Right kidney (tissue), 1 donor: Measurements from ENCODE around the gene RNF151.

Experiments used
- DNase-seq: peaks from one replicate; pipeline ENCODE4 v3.0.0-alpha.2; 2016

RNF151 gene

GRCh38 chr16:1991588-1991947 lies 24.9 kb downstream of the RNF151 start:
- DNase-seq = no peak

DNA sequence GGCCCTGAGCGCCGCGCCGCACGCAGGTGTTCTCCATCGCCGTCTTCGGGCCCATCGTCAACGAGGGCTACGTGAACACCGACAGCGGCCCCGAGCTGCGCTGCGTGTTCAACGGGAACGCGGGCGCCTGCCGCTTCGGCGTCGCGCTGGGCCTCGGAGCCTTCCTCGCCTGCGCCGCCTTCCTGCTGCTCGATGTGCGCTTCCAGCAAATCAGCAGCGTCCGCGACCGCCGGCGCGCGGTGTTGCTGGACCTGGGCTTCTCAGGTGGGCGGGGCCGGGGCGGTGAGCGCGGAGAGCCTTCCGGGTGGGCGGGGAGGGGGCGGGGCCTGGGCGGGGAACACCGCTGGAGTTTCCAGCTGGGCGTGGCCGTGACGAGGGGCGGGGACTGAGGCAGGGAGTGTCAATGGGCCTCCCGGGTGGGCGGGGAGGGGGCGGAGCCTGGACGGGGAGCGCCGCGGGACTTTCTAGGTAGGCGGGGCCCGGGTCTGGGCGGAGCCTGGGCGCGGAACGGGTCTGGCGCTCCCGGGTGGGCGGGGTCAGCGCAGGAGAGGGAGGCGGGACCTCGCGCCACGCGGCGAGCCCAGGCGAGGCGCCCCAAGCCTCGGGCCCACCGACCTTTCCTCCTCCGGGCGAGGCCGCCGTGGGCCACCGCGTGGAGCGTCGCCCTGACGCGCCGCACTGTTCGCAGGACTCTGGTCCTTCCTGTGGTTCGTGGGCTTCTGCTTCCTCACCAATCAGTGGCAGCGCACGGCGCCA lies 25.5 kb downstream of the RNF151 start:
- DNase-seq = peak; percentile 78

DNA sequence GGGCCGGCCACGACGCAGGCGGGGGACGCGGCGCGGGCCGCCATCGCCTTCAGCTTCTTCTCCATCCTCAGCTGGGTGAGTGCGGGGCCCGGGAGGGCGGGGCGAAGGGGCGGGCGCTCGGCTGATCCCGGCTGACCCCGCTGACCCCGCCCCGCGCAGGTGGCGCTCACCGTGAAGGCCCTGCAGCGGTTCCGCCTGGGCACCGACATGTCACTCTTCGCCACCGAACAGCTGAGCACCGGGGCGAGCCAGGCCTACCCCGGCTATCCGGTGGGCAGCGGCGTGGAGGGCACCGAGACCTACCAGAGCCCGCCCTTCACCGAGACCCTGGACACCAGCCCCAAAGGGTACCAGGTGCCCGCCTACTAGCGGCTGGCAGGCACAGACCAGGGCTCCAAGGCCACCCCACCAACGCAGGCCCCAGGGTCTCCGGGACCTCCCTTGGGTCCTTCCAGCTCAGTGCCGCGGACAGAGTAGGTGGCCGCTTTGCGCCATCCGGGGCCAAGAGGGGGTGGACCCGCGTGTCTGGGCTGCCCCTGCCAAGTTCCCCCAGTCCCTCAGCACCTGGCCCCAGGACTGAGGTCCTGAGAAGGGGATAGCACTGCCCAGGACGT lies 26.2 kb downstream of the RNF151 start:
- DNase-seq = peak; percentile 35

DNA sequence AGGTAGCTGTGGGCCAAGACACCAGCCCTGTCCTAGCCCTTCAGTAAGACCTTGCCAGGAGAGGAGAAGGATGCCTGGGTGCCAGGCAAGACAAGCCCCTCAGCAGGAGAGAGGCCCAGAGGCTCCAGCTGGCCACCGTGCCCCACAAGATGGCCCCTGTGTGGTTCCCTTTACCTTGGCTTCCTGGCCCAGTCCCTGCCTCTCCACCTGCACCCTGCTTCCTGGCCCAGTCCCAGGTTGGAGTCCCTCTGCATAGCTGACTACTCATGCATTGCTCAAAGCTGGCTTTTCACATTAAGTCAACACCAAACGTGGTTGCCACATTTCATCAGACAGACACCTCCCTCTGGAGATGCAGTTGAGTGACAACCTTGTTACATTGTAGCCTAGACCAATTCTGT lies 27.1 kb downstream of the RNF151 start:
- peak; percentile 25 for DNase-seq

DNA sequence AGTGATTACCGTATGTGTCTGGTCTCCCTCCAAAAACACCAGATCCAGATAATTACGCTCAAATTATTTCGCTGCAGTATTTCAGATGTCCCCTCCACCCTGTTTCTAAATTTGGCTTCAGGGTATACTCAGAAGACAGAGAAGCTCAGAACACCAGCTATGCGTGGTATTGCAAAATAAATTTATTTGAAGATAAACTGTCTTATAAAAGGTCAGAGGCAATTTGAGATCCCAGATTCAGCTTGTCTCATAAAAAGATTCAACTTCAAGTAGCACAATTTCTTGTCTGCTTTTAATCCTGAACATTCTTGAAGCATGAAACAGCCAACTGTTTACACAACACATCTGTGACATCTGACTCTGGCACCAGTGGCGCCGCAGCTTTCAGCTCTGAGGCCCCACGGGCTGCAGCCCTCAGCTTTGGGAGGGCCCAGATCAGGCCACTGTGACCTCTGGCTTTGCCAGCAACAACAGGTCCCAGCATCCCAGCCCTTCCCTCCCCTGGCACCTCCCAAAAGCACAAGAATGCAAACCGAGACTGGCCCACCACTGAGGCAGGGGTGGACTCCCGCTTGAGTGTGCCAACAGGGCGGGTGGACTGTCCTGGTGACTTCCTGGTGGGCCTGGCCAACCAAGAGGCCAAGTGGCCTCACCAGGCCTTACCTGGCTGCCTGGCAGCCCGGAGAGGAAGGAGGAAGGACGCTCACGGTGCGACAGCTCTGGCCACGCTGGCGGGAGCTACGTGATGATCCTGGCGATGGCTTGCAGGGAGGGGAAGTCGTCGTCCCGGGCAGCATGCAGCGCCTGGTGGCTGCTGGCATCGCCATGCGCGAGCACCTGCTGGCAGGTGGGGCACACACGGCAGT lies 31.1 kb downstream of the RNF151 start:
- DNase-seq = no peak

DNA sequence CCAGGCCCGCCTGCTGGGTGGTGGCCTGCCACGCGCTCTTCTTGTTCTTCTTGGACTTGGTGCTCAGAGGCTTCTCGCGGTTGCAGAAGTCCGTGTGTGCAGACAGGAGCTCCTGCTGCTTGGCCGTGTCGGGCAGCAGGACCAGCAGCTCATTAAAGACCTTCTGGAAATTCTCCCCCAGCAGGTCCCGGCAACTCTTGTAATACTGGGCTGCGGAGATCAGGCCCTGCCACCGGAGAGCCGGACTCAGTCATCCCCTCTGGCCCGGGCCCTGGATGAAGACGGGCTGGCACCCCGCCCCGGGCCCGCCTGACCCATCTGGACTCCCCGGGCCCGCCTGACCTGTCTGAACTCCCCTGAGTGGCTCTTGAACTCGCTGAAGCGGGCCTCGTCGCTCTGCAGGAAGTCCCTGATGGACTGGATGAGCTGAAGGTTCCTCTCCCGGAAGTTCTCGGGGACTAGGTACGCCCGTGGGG lies 31.7 kb downstream of the RNF151 start:
- DNase-seq = no peak

DNA sequence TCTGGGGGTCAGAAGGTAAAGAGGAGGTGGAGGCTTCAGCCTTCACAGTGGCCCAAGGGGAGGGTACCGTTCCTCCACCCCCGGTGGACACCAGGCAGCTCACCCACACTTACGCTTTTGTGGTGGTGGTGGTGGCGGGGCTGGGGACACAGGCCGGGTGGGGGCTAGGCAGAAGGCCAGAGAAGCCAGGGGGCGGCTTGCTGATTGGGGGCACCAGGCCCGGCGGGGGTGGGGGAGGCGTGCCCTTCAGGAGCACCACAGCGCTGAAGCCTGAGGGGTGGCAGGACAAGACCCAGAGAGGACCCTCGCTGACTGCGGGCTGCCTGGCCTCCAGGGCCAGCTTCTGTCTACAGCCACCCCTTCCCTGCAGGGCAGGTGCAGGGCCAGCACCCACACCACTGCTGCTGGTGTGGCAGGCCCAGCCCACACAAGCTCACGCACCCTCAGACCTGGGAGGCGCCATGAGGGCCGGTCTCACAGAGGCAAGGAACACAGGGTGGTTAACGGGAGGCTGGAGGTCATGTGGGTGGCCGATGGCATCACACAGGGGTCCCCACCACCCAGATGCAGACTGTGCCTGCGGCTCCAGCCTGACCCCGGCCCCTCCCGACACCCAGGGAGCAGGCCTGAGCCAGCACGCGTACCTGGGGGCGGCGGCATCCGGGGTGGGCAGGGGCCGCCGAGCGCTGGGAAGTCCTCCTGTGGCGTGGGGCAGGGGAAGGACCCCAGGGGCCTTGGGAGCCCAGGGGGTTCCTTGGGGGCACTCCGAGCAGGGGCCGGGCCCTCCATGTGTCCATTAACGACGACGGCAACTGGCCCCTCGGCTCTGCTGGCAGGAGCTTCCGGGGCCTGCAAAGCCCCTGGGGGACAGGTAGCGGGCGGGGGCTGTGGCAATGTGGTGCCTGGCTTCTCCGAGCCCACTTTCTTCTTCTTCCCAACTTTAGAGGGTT lies 32.5 kb downstream of the RNF151 start:
- DNase-seq = no peak

- no peak for DNase-seq
Observed at GRCh38 chr16:1999866-2000514, 33.3 kb downstream of the RNF151 start.

- DNase-seq = no peak
Observed at GRCh38 chr16:2001035-2001434, 34.4 kb downstream of the RNF151 start.

GRCh38 chr16:2001456-2002355 lies 35.0 kb downstream of the RNF151 start:
- DNase-seq = no peak

DNA sequence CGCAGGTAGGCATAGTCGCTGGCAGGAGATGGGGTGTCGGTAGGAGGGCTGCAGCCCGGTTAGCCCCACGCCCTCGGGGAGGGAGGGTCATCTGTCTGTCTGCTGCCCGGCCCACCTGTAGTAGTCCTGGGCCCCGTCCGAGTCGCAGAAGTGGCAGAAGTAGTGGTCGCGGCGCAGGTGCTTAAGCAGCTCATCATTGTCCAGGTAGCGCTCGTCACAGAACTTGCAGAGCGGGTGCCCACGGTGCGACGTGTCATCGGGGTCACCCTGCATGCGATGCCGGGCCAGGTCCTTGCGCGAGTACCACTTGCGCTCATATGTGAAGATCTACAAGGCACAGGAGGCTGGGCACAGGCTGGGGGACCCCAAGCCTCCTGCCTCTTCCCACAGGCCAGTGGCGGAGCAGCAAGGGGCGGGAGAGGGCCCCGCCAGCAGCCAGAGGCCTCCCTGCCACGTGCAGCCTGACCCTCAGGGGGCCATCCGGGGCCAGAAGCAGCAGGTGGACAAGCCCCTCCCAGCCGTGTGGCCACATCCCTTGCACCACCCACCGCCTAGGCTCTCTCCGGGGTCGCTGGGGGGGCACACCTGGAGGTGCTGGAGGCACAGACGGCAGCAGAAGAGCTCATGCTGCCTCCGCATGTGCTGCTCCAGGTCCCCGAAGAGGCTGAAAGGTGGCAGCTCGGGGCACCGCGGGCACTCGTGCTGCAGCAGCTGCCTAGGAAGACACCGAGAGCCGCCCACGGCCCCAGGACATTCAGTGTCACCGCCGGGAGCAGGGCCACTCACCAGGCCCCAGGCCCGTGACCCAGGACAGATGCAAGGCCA lies 36.0 kb downstream of the RNF151 start:
- no peak for DNase-seq

DNA sequence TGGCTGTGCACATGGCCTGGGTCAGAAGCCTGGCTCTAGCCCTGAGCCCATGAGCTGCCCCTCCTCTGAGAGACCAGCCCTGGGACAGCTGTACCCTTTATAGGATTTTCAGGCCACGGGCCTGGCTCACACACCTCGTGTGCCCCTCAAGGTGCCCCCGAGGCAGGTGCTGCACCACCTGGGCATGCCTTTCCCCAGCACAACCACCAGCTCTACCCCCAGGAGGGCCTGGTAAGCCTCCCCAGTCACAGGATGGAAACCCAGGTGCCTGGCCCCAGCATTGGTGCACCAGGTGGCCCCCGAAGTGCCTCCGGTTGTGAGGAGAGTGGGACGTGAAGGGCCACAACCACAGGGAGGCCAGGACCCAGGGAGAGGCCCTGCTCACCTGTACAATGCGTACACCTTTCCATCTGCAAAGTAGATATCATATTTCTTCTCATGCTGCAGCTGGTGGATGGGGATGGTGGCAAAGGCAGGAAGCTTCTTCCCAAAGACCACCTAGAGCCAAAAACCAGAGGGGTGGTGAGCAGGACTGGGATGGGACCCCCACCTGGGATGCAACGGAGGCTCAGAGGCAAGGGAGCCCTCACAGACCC lies 36.7 kb downstream of the RNF151 start:
- DNase-seq = no peak

DNA sequence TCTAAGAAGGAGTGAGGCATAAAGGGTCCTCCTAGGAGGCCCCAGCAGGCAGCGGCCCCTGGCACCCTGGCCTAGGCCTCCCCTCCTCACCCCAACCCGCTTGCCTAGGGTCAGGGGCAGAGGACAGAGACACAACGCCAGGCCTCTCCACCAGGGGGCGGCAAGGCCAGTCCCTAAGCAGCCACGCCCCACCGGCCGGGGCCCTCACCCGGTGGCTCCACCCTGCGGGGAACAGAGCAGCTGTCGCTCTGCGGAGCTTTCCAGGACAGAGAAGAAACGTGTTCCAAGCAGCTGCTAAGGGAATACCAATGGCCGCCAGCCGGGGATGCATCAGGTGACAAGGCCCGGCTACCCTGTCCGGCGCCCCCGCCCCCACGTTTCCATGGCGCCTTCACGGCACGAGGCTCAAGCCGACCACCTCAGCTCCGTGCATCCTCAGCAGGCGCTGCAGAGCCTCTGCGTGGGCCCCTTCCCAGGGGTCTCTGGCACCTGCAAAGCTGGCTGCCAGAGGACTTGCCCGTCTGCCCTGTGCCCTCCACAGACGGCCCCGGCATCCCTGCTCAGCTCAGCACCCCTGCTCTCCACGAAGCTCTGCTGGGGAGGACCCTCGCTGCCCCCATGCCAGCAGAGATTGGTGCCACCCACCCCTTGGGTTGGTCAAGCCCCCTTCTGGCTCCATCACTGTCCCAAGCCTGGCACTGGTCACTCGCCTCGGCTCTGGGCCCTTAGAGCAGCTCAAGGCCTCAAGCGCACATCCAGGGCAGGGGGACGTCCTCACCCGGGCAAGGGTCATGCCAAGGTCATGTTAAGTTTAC lies 37.4 kb downstream of the RNF151 start:
- peak; percentile 70 for DNase-seq

DNA sequence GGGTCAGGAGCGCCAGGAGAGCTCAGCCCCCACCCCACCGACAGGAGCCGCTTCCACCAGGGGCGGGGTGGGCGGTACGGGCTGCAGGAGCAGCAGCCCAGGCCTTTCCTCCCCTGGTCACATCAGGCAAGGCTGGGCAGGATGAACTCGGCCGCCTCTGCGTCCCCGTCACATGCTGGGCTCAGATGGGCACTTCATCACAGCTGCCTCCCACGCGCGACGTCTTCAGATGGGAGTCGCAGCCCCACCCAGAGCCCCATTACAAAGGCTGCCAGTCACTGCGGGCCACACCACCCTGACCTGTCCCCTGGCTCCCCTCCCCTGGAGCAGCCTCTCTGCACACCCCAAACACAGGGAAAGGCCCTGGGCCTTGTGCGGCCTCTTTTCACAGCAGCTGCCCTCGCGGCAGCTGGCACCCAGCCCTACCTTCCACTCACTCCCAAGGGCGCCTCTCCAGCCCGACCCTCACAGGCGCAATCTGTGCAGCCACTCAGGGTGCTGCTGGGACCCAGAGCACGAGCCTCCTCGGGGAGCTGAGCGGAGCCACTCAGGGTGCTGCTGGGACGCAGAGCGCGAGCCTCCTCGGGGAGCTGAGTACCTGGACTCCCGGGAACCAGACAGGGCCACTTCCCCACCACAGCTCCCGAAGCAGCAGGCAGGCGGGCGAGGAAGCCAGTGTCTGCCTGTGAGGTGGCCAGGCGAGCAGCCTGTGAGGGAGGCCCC lies 38.3 kb downstream of the RNF151 start:
- no peak for DNase-seq

- no peak for DNase-seq
Observed at GRCh38 chr16:2005646-2006045, 39.0 kb downstream of the RNF151 start.

DNA sequence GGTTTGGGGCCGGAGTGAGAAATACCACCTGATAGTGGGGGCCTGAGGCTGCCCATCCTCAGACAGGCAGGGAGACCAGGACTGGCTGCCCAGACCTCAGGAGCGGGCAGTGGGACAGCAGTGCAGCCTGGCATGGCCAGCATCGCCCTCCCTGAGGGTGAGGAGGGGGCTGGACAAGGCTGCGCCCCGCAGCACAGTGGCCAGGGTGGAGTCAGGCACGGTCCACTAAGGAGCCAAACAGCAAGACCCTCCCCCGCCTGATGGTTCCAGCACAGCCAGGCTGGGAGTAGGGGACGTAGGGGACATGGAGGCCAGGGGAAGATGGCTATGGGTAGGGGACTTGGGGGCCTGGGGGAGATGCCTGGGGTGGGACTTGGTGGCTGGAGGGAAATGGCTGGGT lies 39.7 kb downstream of the RNF151 start:
- DNase-seq = no peak

DNA sequence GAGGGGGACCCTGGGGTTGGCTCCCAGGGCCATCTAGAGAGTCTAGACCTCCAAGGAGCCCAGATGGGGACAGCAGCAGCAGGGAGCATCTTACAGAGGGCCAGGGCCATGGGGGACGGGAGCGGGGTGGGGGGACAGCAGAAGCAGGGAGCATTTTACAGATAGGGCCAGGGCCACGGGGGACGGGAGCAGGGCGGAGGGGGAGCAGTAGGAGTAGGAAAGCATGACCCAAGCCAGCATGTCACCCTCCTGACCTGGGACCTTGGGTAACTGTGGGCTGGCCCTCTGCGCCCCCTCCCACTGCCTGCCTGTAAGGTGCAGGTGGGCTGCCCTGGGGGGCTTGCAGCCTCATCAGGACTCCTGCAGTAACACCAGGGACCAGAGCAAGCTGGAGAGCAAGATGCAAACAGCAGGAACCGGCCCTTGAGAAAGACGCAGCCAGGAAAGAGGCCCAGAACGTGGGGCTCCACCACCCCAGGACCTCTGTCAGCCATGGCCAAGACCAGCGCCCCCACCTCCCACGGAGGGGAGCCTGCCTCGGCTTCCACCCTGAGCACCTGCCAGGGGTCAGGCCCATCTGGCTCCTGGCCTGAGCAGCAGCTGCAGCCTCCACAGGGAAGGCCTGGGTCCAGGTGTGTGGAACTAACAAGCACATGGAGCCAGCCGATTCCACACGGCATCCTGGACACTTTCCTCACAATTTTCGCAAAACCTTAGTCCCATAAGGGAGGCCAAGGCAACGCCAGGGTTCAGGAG lies 40.6 kb downstream of the RNF151 start:
- DNase-seq = no peak
